Inflammatory macrophage (primary cell): ENCODE measurements around the gene PLCE1.
"Not testable (repeated sequence)": the region's sequence is repeated elsewhere in the genome, so short reads cannot be mapped to it uniquely, and the experiment has no call there.

Source experiments
- DNase-seq, 2 donors: peaks; one replicate each; pipeline ENCODE4 v3.0.0-alpha.2; 2020 to 2022
- total RNA-seq, 18 experiments: gene quantifications; one replicate each; lab custom pipeline; 2026; ENCODE audit warnings: mixed read lengths in 6 of 18, inconsistent platforms in 2 of 18; lab: John Stamatoyannopoulos, UW

Gene PLCE1
- 0 to 0.66 (median 0.14) reads per million in 18 experiments for total RNA-seq

- no peak for DNase-seq
These were observed at the start of gene PLCE1 for GRCh38 chr10:93993782-93994437. Gene PLCE1, plus strand, starts transcription at chr10:93993931. Its CDS starts 37,116 bp downstream, at chr10:94031047.

- DNase-seq: no peak
These were observed 47.9 kb upstream of the PLCE1 start for GRCh38 chr10:93945819-93946218.

- DNase-seq: no peak
These were observed 46.7 kb upstream of the PLCE1 start for GRCh38 chr10:93947055-93947454.

- no peak for DNase-seq
These were observed 46.2 kb upstream of the PLCE1 start for GRCh38 chr10:93947524-93947923.

- DNase-seq: no peak
These were observed 41.8 kb upstream of the PLCE1 start for GRCh38 chr10:93951905-93952304.

- DNase-seq: no peak
These were observed 39.4 kb upstream of the PLCE1 start for GRCh38 chr10:93954299-93954698.

GRCh38 chr10:93954726-93955363 is 38.9 kb upstream of the PLCE1 start:
- no peak for DNase-seq

GRCh38 chr10:93958834-93959233 is 34.9 kb upstream of the PLCE1 start:
- DNase-seq: no peak

- not testable (repeated sequence) for DNase-seq
These were observed 32.7 kb upstream of the PLCE1 start for GRCh38 chr10:93960988-93961387.

GRCh38 chr10:93962973-93963372 is 30.8 kb upstream of the PLCE1 start:
- no peak for DNase-seq

GRCh38 chr10:93963434-93963833 is 30.3 kb upstream of the PLCE1 start:
- DNase-seq: no peak

- no peak for DNase-seq
These were observed 27.8 kb upstream of the PLCE1 start for GRCh38 chr10:93965911-93966310.

- DNase-seq: no peak
These were observed 26.0 kb upstream of the PLCE1 start for GRCh38 chr10:93967756-93968155.

- no peak for DNase-seq
These were observed 25.2 kb upstream of the PLCE1 start for GRCh38 chr10:93968540-93968945.

GRCh38 chr10:93970433-93971010 is 23.2 kb upstream of the PLCE1 start:
- not testable (repeated sequence) for DNase-seq

GRCh38 chr10:93973748-93974445 is 19.8 kb upstream of the PLCE1 start:
- no peak for DNase-seq

GRCh38 chr10:93977442-93977841 is 16.3 kb upstream of the PLCE1 start:
- DNase-seq: no peak

- no peak for DNase-seq
These were observed 13.2 kb upstream of the PLCE1 start for GRCh38 chr10:93980486-93980885.

GRCh38 chr10:93991114-93991513 is 2.6 kb upstream of the PLCE1 start:
- no peak for DNase-seq

GRCh38 chr10:93991596-93992284 is 2.0 kb upstream of the PLCE1 start:
- no peak for DNase-seq

GRCh38 chr10:93992400-93993030 is 1.2 kb upstream of the PLCE1 start:
- DNase-seq: no peak

- DNase-seq: no peak
These were observed 333 bp upstream of the PLCE1 start for GRCh38 chr10:93993414-93993781.
